HUES64 (cell line): ENCODE measurements around the gene JAG1.

Experiments
- H3K27ac ChIP-seq: 2 replicates; pipeline ENCODE4 v1.7.0; 2013; ENCODE audit warnings: low read depth, low read length, inconsistent platforms
- H3K27me3 ChIP-seq: 2 replicates; pipeline ENCODE4 v1.6.1; 2013; ENCODE audit warnings: mild to moderate bottlenecking, low read length; ENCODE audit not compliant: insufficient read depth
- H3K36me3 ChIP-seq: 2 replicates; pipeline ENCODE4 v1.6.1; 2013; ENCODE audit warnings: mild to moderate bottlenecking, low read length; ENCODE audit not compliant: insufficient read depth
- H3K4me1 ChIP-seq: 2 replicates; pipeline ENCODE4 v1.6.1; 2013; ENCODE audit warnings: mild to moderate bottlenecking, low read length, moderate library complexity; ENCODE audit not compliant: insufficient read depth
- H3K4me3 ChIP-seq: 2 replicates; pipeline ENCODE4 v1.5.1; 2013; ENCODE audit warnings: mild to moderate bottlenecking, low read length, moderate library complexity
- H3K9ac ChIP-seq: 2 replicates; pipeline ENCODE4 v1.6.1; 2013; ENCODE audit warnings: mild to moderate bottlenecking, low read depth, low read length
- H3K9me3 ChIP-seq: 2 replicates; pipeline ENCODE4 v1.6.1; 2013; ENCODE audit warnings: low read depth, low read length; ENCODE audit not compliant: insufficient read depth
- WGBS: fragments of 150-250, 120-280 bp; methylation state at CpG from one replicate; pipeline ENCODE4 v1.1.7; 2013; ENCODE audit warnings: missing lambda C conversion rate; 5-methylcytosine and 5-hydroxymethylcytosine counted together

The JAG1 gene

GRCh38 chr20:10711903-10712451 lies 38.2 kb upstream of the JAG1 start:
- Histone ChIP-seq H3K4me1 (peaks cover 26% of the 10 kb centered on the region), H3K4me3 (no peak overlapping the region), H3K9me3 (no peaks in the 10 kb centered on the region), H3K9ac (no peak overlapping the region), H3K27me3 (no peaks in the 10 kb centered on the region), H3K27ac (no peak overlapping the region), H3K36me3 (no peaks in the 10 kb centered on the region)
- 78% methylated on average over 4 of the region's 5 CpGs for WGBS

GRCh38 chr20:10710991-10711775 lies 37.4 kb upstream of the JAG1 start:
- H3K4me3 ChIP-seq: no peak overlapping the region
- 90% methylated on average over 6 of the region's 6 CpGs for WGBS
- no peaks in the 10 kb centered on the region for H3K9me3 ChIP-seq
- H3K27ac ChIP-seq: no peak overlapping the region
- no peaks in the 10 kb centered on the region for H3K36me3 ChIP-seq
- peaks cover 18% of the 10 kb centered on the region for H3K4me1 ChIP-seq
- H3K27me3 ChIP-seq: no peaks in the 10 kb centered on the region
- H3K9ac ChIP-seq: no peak overlapping the region

- Histone ChIP-seq H3K27me3 (no peaks in the 10 kb centered on the region), H3K36me3 (no peaks in the 10 kb centered on the region), H3K4me1 (peaks cover 11% of the 10 kb centered on the region), H3K9ac (no peak overlapping the region), H3K27ac (no peak overlapping the region), H3K9me3 (no peaks in the 10 kb centered on the region), H3K4me3 (no peak overlapping the region)
- 100% methylated on average over 3 of the region's 3 CpGs for WGBS
Measured at GRCh38 chr20:10709916-10710315, 36.1 kb upstream of the JAG1 start.

GRCh38 chr20:10708351-10709185 lies 34.8 kb upstream of the JAG1 start:
- Histone ChIP-seq H3K4me3 (no peak overlapping the region), H3K9me3 (no peaks in the 10 kb centered on the region), H3K9ac (no peak overlapping the region), H3K27ac (no peak overlapping the region), H3K36me3 (no peaks in the 10 kb centered on the region), H3K27me3 (no peaks in the 10 kb centered on the region), H3K4me1 (peaks cover 3% of the 10 kb centered on the region; the same call in 1 of the 2 replicates)
- 91% methylated on average over 6 of the region's 7 CpGs for WGBS

- no peak overlapping the region for H3K4me3 ChIP-seq
- peaks cover 3% of the 10 kb centered on the region; the same call in 1 of the 2 replicates for H3K4me1 ChIP-seq
- no peak overlapping the region for H3K9ac ChIP-seq
- H3K27ac ChIP-seq: no peak overlapping the region
- no peaks in the 10 kb centered on the region for H3K9me3 ChIP-seq
- H3K27me3 ChIP-seq: no peaks in the 10 kb centered on the region
- no peaks in the 10 kb centered on the region for H3K36me3 ChIP-seq
- no CpG with 5 or more reads among the region's 1 CpG for WGBS
Measured at GRCh38 chr20:10707791-10708190, 34.0 kb upstream of the JAG1 start.

GRCh38 chr20:10707068-10707467 lies 33.3 kb upstream of the JAG1 start:
- H3K27ac ChIP-seq: no peak overlapping the region
- whole genome bisulfite sequencing: 95% methylated on average over 4 of the region's 4 CpGs
- H3K4me1 ChIP-seq: peaks cover 3% of the 10 kb centered on the region; the same call in 1 of the 2 replicates
- no peaks in the 10 kb centered on the region for H3K9me3 ChIP-seq
- H3K27me3 ChIP-seq: no peaks in the 10 kb centered on the region
- no peak overlapping the region for H3K9ac ChIP-seq
- no peak overlapping the region for H3K4me3 ChIP-seq
- no peaks in the 10 kb centered on the region for H3K36me3 ChIP-seq

GRCh38 chr20:10706460-10706811 lies 32.6 kb upstream of the JAG1 start:
- Histone ChIP-seq H3K4me3 (no peak overlapping the region), H3K4me1 (peaks cover 3% of the 10 kb centered on the region; the same call in 1 of the 2 replicates)
- WGBS: 94% methylated on average over 12 of the region's 12 CpGs

GRCh38 chr20:10705801-10706459 lies 32.1 kb upstream of the JAG1 start:
- Histone ChIP-seq H3K27ac (no peak overlapping the region), H3K9ac (no peak overlapping the region), H3K27me3 (no peaks in the 10 kb centered on the region), H3K9me3 (no peaks in the 10 kb centered on the region), H3K36me3 (no peaks in the 10 kb centered on the region), H3K4me3 (no peak overlapping the region), H3K4me1 (peaks cover 3% of the 10 kb centered on the region; the same call in 1 of the 2 replicates)
- WGBS: 94% methylated on average over 16 of the region's 16 CpGs

More at GRCh38 chr20:10706460-10706811, 32.6 kb upstream of the JAG1 start:
- H3K27ac ChIP-seq: no peak overlapping the region
- no peaks in the 10 kb centered on the region for H3K27me3 ChIP-seq
- no peaks in the 10 kb centered on the region for H3K9me3 ChIP-seq
- no peaks in the 10 kb centered on the region for H3K36me3 ChIP-seq
- H3K9ac ChIP-seq: no peak overlapping the region

- no peaks in the 10 kb centered on the region for H3K4me1 ChIP-seq
- no peak overlapping the region for H3K9ac ChIP-seq
Measured at GRCh38 chr20:10701607-10702006, 27.8 kb upstream of the JAG1 start.

GRCh38 chr20:10699941-10700340 lies 26.1 kb upstream of the JAG1 start:
- Histone ChIP-seq H3K9me3 (no peaks in the 10 kb centered on the region), H3K36me3 (no peaks in the 10 kb centered on the region), H3K4me1 (no peaks in the 10 kb centered on the region), H3K9ac (no peak overlapping the region), H3K27ac (no peak overlapping the region), H3K4me3 (no peak overlapping the region), H3K27me3 (no peaks in the 10 kb centered on the region)
- 97% methylated on average over 2 of the region's 2 CpGs for WGBS

More at GRCh38 chr20:10701607-10702006, 27.8 kb upstream of the JAG1 start:
- WGBS: no CpG with 5 or more reads among the region's 1 CpG
- H3K27ac ChIP-seq: no peak overlapping the region
- H3K9me3 ChIP-seq: no peaks in the 10 kb centered on the region
- H3K36me3 ChIP-seq: no peaks in the 10 kb centered on the region
- no peaks in the 10 kb centered on the region for H3K27me3 ChIP-seq
- H3K4me3 ChIP-seq: no peak overlapping the region

- H3K4me1 ChIP-seq: no peaks in the 10 kb centered on the region
- H3K27me3 ChIP-seq: no peaks in the 10 kb centered on the region
- no peak overlapping the region for H3K27ac ChIP-seq
- H3K9ac ChIP-seq: no peak overlapping the region
- 98% methylated on average over 2 of the region's 2 CpGs for whole genome bisulfite sequencing
- H3K9me3 ChIP-seq: no peaks in the 10 kb centered on the region
- H3K4me3 ChIP-seq: no peak overlapping the region
- no peaks in the 10 kb centered on the region for H3K36me3 ChIP-seq
Measured at GRCh38 chr20:10699489-10699888, 25.7 kb upstream of the JAG1 start.
